ENCODE data around the gene IL11RA. TPM values are rescaled to one million over a fixed set of nuclear protein-coding genes. Genes with fewer than 3 reads are reported as not detected.

Gene IL11RA
- total and polyA plus RNA-seq, 2 of the 8 experiments (the other 6 are each of a cell fraction or from before 2014, with no cell fraction given) = 5.5 to 9.1 TPM

DNA sequence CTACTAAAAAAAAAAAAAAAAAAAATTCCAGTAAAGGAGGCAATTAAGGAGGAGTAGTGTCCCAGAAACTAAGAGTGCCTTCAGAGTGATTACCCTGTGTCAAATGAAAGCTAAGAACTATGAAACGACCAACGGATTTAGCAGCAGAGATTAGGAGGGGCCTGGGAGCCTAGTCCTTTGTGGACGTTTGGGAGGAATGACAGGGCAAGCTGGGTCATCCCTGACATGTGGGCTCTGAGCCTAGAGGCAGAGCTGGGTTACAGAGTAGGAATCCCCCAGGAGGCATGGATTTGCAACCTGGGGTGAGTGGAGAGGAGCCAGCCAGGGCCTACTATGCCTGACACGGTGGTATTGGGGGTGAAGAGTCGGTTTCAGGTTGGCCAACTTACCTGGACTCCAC is 18.8 kb upstream of the IL11RA start:
- Histone ChIP-seq H4K91ac (replicated peaks; ENCODE audit: insufficient read length, low read length) (no peak overlapping the region), H3K23ac (ENCODE audit: insufficient read length) (no peak overlapping the region), H3K18ac (ENCODE audit: extremely low read depth, low read length) (no peak overlapping the region), H2BK120ac (replicated peaks; ENCODE audit: low read depth, low read length) (no peak overlapping the region), H3K27me3 (replicated peaks in 1 of 4; ENCODE audit: control insufficient read depth in 3 of 4, extremely low read depth in 1 of 4, insufficient read depth in 3 of 4, low read length in 3 of 4) (peaks cover 21 to 38% (median 34%) of the 10 kb centered on the region in 4 experiments), H2BK5ac (ENCODE audit: low read depth, low read length) (no peak overlapping the region), H3K9ac (replicated peaks in 1 of 4; ENCODE audit: extremely low read depth in 1 of 4, low read depth in 3 of 4, low read length in 3 of 4) (no peak overlapping the region; a peak in 1 of 7 replicates), H4K20me1 (replicated peaks in 1 of 2; ENCODE audit: control insufficient read depth in 1 of 2, insufficient read depth in 2 of 2, low read length in 2 of 2) (peaks cover 0 to 14% of the 10 kb centered on the region in 2 experiments), H4K5ac (ENCODE audit: insufficient read length, low read depth, low read length) (no peak overlapping the region), H2AFZ (ENCODE audit: low read length) (no peak overlapping the region), H2AK5ac (ENCODE audit: low read depth, low read length) (no peak overlapping the region), H3K9me3 (ENCODE audit: insufficient read depth in 2 of 2, low read depth in 1 of 2, low read length in 1 of 2) (no peaks in the 10 kb centered on the region), H2BK12ac (ENCODE audit: low read depth, low read length) (no peak overlapping the region; the same call in none of the 2 replicates), H3K27ac (ENCODE audit: low read depth, low read length) (no peak overlapping the region), H3K14ac (ENCODE audit: insufficient read length) (no peak overlapping the region), H3K56ac (replicated peaks; ENCODE audit: insufficient read length, low read depth, low read length) (no peak overlapping the region), H3K4me2 (ENCODE audit: insufficient read depth in 1 of 2, low read depth in 2 of 2, low read length in 2 of 2) (no peak overlapping the region), H2BK20ac (ENCODE audit: low read length) (no peak overlapping the region), H2BK15ac (ENCODE audit: low read length) (no peak overlapping the region), H3K79me1 (ENCODE audit: low read depth, low read length) (peaks cover 10% of the 10 kb centered on the region), H3K4me3 (ENCODE audit: extremely low read depth in 1 of 4, insufficient read depth in 2 of 4, low read depth in 3 of 4, low read length in 4 of 4) (no peak overlapping the region), H3K4me1 (replicated peaks in 1 of 4; ENCODE audit: control insufficient read depth in 3 of 4, insufficient read depth in 4 of 4, low read length in 3 of 4) (peaks cover 3 to 13% (median 9%) of the 10 kb centered on the region in 4 experiments), H3K23me2 (ENCODE audit: low read depth, low read length) (peaks cover 18% of the 10 kb centered on the region), H3K36me3 (ENCODE audit: control insufficient read depth in 2 of 4, insufficient read depth in 4 of 4, low read length in 3 of 4) (peaks cover 0 to 6% (median 2%) of the 10 kb centered on the region in 4 experiments; a peak in 3 of 8 replicates), H4K8ac (ENCODE audit: extremely low read depth, insufficient read depth, low read length) (no peak overlapping the region), H3K4ac (replicated peaks; ENCODE audit: insufficient read length, low read depth, low read length) (no peak overlapping the region), H3K79me2 (ENCODE audit: control insufficient read depth in 1 of 2, insufficient read depth in 2 of 2, low read length in 2 of 2) (peaks cover 0 to 11% of the 10 kb centered on the region in 2 experiments; a peak in 2 of 4 replicates)
- FAIRE-seq (no peak), DNase-seq (ENCODE audit: low read depth in 1 of 2, low spot score in 2 of 2) (no peak)
- ChIA-PET POLR2A (ENCODE audit: partially characterized antibody) (interaction anchor here (2.3 to 11.3 kb wide), 2 partner anchors 19 to 21 kb away, joined by 17 to 127 read pairs; partner anchors contain the start of genes GALT, IL11RA and RPP25L), CTCF (ENCODE audit: partially characterized antibody) (interaction anchor here (0.6 to 18.5 kb wide), 21 partner anchors 8 to 1212 kb away, joined by 3 to 401 read pairs (median 7); partner anchors contain the start of genes CCL27, DCTN3, GALT and IL11RA)
- 56% methylated on average over 5 of the region's 5 CpGs; no CpG with 5 or more reads in 1 of the 2 experiments for WGBS, 2 experiments (ENCODE audit: extremely low coverage in 1 of 2, insufficient coverage in 1 of 2, insufficient read length in 1 of 2, insufficient replicate concordance in 2 of 2, low coverage in 1 of 2, low lambda C conversion rate in 2 of 2, missing lambda C conversion rate in 1 of 2)
- TF ChIP-seq POLR2AphosphoS5 (IDR thresholded peaks at IDR 0.05; ENCODE audit: low read depth, low read length) (no peak), BCL11A (IDR thresholded peaks at IDR 0.05; ENCODE audit: low read depth in 2 of 2, low read length in 2 of 2) (no peak), TAF1 (IDR thresholded peaks at IDR 0.05; ENCODE audit: low read depth, low read length) (no peak), CHD2 (IDR thresholded peaks at IDR 0.05; ENCODE audit: low read length) (no peak), JUN (IDR thresholded peaks at IDR 0.05; ENCODE audit: low read depth, low read length) (no peak)

All from H1 (cell line).